Fibroblast of mammary gland (primary cell): ENCODE results near the gene BAIAP3.
"Not testable (repeated sequence)": the region's sequence is repeated elsewhere in the genome, so short reads cannot be mapped to it uniquely, and the experiment has no call there.

Experiments used
- DNase-seq: peaks from one replicate; pipeline ENCODE4 v3.0.0-alpha.2; 2010; ENCODE audit warnings: low read depth
- H3K4me3 ChIP-seq: 2 replicates; pipeline ENCODE4 v1.5.1; 2011; ENCODE audit warnings: low read depth, mild to moderate bottlenecking, low read length, moderate library complexity; ENCODE audit not compliant: control insufficient read depth
- TF ChIP-seq, protein P1 (sequence below): conservative IDR thresholded peaks from 2 replicates; pipeline ENCODE4 v1.5.1; 2011; ENCODE audit warnings: low read depth, low read length, inconsistent platforms; ENCODE audit not compliant: control insufficient read depth, insufficient read depth

BAIAP3 gene

GRCh38 chr16:1293921-1294656 lies 39.4 kb upstream of the BAIAP3 start:
- TF ChIP-seq, protein P1, sequence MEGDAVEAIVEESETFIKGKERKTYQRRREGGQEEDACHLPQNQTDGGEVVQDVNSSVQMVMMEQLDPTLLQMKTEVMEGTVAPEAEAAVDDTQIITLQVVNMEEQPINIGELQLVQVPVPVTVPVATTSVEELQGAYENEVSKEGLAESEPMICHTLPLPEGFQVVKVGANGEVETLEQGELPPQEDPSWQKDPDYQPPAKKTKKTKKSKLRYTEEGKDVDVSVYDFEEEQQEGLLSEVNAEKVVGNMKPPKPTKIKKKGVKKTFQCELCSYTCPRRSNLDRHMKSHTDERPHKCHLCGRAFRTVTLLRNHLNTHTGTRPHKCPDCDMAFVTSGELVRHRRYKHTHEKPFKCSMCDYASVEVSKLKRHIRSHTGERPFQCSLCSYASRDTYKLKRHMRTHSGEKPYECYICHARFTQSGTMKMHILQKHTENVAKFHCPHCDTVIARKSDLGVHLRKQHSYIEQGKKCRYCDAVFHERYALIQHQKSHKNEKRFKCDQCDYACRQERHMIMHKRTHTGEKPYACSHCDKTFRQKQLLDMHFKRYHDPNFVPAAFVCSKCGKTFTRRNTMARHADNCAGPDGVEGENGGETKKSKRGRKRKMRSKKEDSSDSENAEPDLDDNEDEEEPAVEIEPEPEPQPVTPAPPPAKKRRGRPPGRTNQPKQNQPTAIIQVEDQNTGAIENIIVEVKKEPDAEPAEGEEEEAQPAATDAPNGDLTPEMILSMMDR: no peak
- H3K4me3 ChIP-seq: no peak overlapping the region
- no peak for DNase-seq

GRCh38 chr16:1295465-1295864 lies 38.0 kb upstream of the BAIAP3 start:
- TF ChIP-seq, protein P1: no peak

GRCh38 chr16:1296688-1297017 lies 36.8 kb upstream of the BAIAP3 start:
- DNase-seq, H3K4me3 ChIP-seq: not testable (repeated sequence)

More at GRCh38 chr16:1295465-1295864, 38.0 kb upstream of the BAIAP3 start:
- no peak overlapping the region for H3K4me3 ChIP-seq
- DNase-seq: no peak

DNA sequence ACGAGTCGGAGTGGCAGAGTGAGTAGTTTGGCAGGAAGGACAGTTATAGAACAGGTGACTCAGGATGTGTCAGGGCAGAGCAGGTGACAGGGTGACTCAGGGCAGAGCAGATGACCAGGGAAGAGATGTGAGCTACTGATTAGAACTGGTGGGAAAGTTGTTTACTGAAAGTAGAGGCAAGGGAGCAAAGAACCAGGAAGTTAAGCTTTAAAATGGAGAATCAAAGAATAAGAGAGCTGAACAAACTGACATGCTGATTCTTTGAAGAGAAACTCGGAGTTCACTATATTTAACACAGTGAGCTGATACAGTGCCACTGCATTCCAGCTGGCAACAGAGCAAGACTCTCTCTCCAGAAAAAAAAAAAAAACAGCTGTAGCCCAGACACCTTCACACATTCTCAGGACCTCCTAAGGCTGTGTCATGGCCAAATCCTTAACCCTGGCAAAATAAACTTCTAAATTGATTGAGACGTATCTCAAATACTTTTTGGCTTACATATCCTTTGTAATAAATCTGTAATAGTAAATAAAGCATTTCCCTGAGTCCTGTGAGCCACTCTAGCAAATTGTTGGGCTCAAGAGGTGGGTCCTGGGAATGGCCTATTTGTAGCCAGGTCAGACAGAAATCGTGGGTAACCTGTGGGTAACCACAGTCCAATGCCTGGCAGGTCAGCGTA lies 36.3 kb upstream of the BAIAP3 start:
- peak; percentile 78 for DNase-seq
- no peak overlapping the region for H3K4me3 ChIP-seq
- TF ChIP-seq, protein P1: no peak

DNA sequence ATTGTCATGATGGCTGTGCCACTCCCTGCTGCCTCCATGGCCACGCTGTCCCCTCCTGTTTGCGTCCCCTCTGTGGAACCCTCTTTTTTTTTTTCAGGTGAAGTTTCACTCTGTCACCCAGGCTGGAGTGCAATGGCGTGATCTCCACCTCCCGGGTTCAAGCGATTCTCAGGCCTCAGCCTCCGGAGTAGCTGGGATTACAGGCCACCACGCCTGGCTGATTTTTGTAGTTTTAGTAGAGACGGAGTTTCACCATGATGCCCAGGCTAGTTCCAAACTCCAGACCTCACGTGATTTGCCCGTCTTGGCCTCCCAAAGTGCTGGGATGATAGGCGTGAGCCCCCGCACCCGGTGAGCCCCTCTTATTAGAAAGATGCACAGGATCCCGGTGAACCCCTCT lies 35.0 kb upstream of the BAIAP3 start:
- TF ChIP-seq, protein P1: no peak
- H3K4me3 ChIP-seq: no peak overlapping the region
- no peak for DNase-seq

GRCh38 chr16:1299012-1299867 lies 34.2 kb upstream of the BAIAP3 start:
- no peak overlapping the region for H3K4me3 ChIP-seq
- DNase-seq: no peak
- TF ChIP-seq, protein P1: no peak

GRCh38 chr16:1299868-1300203 lies 33.6 kb upstream of the BAIAP3 start:
- no peak for DNase-seq
- no peak overlapping the region for H3K4me3 ChIP-seq
- TF ChIP-seq, protein P1: no peak
